Measurements from ENCODE around the gene ENTPD1. TPM values are rescaled to one million over a fixed set of nuclear protein-coding genes. Genes with fewer than 3 reads are reported as not detected.

Gene ENTPD1
- polyA plus RNA-seq, 1 donor (not counting 4 experiments of a cell fraction or from before 2014, with no cell fraction given), result 0.03 TPM

DNA sequence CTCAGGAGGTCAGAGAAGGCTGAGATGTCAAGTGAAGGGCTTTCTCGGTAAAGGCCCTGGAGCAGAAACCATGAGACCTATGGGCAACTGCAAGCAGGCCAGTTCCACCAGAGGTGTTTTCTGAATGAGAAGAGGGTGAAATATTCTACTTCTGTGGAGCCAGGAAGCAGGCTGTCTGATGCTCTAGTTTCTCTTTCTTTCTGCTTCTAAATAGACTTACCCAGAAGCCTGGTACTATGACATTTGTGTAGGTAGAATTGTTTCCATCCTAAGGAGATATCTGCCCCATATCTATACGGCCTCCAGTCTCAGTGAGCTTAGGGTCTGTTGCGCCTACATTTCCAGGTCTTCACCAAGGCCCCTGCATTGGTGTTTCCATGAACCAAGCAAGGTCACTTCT lies 78.4 kb downstream of the ENTPD1 start:
- Histone ChIP-seq H3K36me3 (ENCODE audit: control insufficient read depth in 2 of 2, extremely low read depth in 1 of 2, insufficient read depth in 2 of 2, low read length in 2 of 2) (no peaks in the 10 kb centered on the region), H4K20me1 (ENCODE audit: control insufficient read depth, extremely low read depth, insufficient read depth, low read length) (no peaks in the 10 kb centered on the region), H3K27ac (ENCODE audit: control insufficient read depth, insufficient read depth, low read length) (no peak overlapping the region), H3K79me2 (ENCODE audit: control insufficient read depth, insufficient read depth, low read length) (no peaks in the 10 kb centered on the region), H3K27me3 (ENCODE audit: control insufficient read depth, extremely low read depth, insufficient read depth, low read length) (no peaks in the 10 kb centered on the region), H3K4me3 (ENCODE audit: control insufficient read depth in 2 of 3, extremely low read depth in 1 of 3, insufficient read depth in 2 of 3, low read depth in 1 of 3, low read length in 3 of 3) (no peak overlapping the region), H3K4me1 (ENCODE audit: control insufficient read depth, extremely low read depth, insufficient read depth, low read length) (no peaks in the 10 kb centered on the region), H3K9me1 (ENCODE audit: control insufficient read depth, extremely low read depth, insufficient read depth, low read length) (no peaks in the 10 kb centered on the region), H3K4me2 (ENCODE audit: control insufficient read depth, extremely low read depth, insufficient read depth, low read depth, low read length) (no peak overlapping the region), H3K9me3 (ENCODE audit: control insufficient read depth, low read depth, low read length) (no peaks in the 10 kb centered on the region), H3K9ac (ENCODE audit: control insufficient read depth, extremely low read depth, insufficient read depth, low read length) (no peak overlapping the region), H2AFZ (ENCODE audit: control insufficient read depth, low read length) (no peak overlapping the region)
- TF ChIP-seq EZH2 (IDR thresholded peaks at IDR 0.05; ENCODE audit: low read length), result no peak
- TF ChIP-seq CTCF (optimal IDR thresholded peaks at IDR 0.05 in 1 of 3, IDR thresholded peaks at IDR 0.05 in 1 of 3, conservative IDR thresholded peaks at IDR 0.05 in 1 of 3; ENCODE audit: extremely low read depth in 1 of 3, insufficient read depth in 2 of 3, low read length in 3 of 3), result no peak
- FAIRE-seq (no peak), DNase-seq (ENCODE audit: low read depth, low spot score) (no peak)
- dilution Hi-C loops (cut with MboI; ENCODE audit: extremely low pct_ligation_motif_present, low sequenced_read_pairs), result no loop called here

- no peaks in the 10 kb centered on the region for H3K4me1 ChIP-seq (ENCODE audit: control insufficient read depth, extremely low read depth, insufficient read depth, low read length)
- FAIRE-seq (no peak), DNase-seq (ENCODE audit: low read depth, low spot score) (no peak)
- H3K27me3 ChIP-seq (ENCODE audit: control insufficient read depth, extremely low read depth, insufficient read depth, low read length), result no peaks in the 10 kb centered on the region
- no peaks in the 10 kb centered on the region for H3K36me3 ChIP-seq (ENCODE audit: control insufficient read depth in 2 of 2, extremely low read depth in 1 of 2, insufficient read depth in 2 of 2, low read length in 2 of 2)
- H3K27ac ChIP-seq (ENCODE audit: control insufficient read depth, insufficient read depth, low read length), result no peak overlapping the region
- no peaks in the 10 kb centered on the region for H4K20me1 ChIP-seq (ENCODE audit: control insufficient read depth, extremely low read depth, insufficient read depth, low read length)
- TF ChIP-seq CTCF (optimal IDR thresholded peaks at IDR 0.05 in 1 of 3, IDR thresholded peaks at IDR 0.05 in 1 of 3, conservative IDR thresholded peaks at IDR 0.05 in 1 of 3; ENCODE audit: extremely low read depth in 1 of 3, insufficient read depth in 2 of 3, low read length in 3 of 3) (no peak), EZH2 (IDR thresholded peaks at IDR 0.05; ENCODE audit: low read length) (no peak)
- H3K9ac ChIP-seq (ENCODE audit: control insufficient read depth, extremely low read depth, insufficient read depth, low read length), result no peak overlapping the region
- H3K4me2 ChIP-seq (ENCODE audit: control insufficient read depth, extremely low read depth, insufficient read depth, low read depth, low read length), result no peak overlapping the region
- H3K9me1 ChIP-seq (ENCODE audit: control insufficient read depth, extremely low read depth, insufficient read depth, low read length), result no peaks in the 10 kb centered on the region
- H3K79me2 ChIP-seq (ENCODE audit: control insufficient read depth, insufficient read depth, low read length), result no peaks in the 10 kb centered on the region
- no peak overlapping the region for H2AFZ ChIP-seq (ENCODE audit: control insufficient read depth, low read length)
- H3K9me3 ChIP-seq (ENCODE audit: control insufficient read depth, low read depth, low read length), result no peaks in the 10 kb centered on the region
- dilution Hi-C loops (cut with MboI; ENCODE audit: extremely low pct_ligation_motif_present, low sequenced_read_pairs), result no loop called here
- H3K4me3 ChIP-seq (ENCODE audit: control insufficient read depth in 2 of 3, extremely low read depth in 1 of 3, insufficient read depth in 2 of 3, low read depth in 1 of 3, low read length in 3 of 3), result no peak overlapping the region
Observed at GRCh38 chr10:95835149-95835860, 79.3 kb downstream of the ENTPD1 start.

All from keratinocyte (primary cell).